GM18508 (cell line): ENCODE results near the gene P2RY6.

Experiments
- ATAC-seq: cut with Tn5 transposase; IDR thresholded peaks from one replicate; pipeline ENCODE4 v1.9.1; 2021; ENCODE audit warnings: moderate number of reproducible peaks; ENCODE audit not compliant: insufficient read depth, unreplicated experiment

P2RY6 gene

DNA sequence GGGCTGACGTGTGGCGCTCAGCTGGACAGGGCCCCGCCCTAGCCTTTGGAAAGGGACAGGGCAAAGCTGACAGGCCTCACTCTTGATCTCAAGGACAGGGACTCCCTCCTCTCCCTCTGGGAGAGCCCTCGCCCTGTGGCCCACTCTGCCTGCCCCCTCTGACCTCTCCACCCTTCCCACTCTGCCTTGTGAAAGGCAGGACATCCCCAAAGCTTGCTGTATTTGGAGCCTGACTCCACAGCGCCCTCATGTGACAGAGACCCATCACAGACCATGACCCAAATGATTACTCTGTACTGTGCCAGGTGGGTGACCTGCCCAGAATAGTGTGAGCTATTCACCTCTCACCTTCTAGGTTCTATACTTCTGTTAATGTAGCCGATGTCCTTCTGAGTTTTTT is 35.3 kb upstream of the P2RY6 start:
- ATAC-seq = no peak

GRCh38 chr11:73237471-73238290 is 34.5 kb upstream of the P2RY6 start:
- ATAC-seq = no peak

DNA sequence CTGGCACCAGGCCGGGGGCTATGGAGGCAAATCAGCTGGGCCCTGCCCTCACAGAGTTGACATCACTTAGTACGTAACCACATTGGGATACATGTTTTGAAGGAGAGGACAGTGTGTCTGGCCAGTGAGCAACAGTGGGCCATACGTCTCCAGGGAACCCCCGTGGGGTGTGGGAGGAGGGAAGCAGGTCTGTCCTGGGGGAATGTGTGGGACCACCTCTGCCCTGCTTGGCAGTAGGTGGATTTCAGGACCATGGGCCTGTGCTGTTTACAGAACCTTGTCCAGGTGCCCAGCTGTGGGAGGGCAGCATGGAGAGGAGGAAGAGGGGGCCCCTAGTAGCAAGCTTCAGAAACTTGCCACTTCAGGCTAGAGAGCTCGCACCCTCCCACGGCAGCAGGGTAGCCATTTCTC is 33.0 kb upstream of the P2RY6 start:
- ATAC-seq = no peak

- no peak for ATAC-seq
These were observed 32.5 kb upstream of the P2RY6 start for GRCh38 chr11:73239571-73240189.

DNA sequence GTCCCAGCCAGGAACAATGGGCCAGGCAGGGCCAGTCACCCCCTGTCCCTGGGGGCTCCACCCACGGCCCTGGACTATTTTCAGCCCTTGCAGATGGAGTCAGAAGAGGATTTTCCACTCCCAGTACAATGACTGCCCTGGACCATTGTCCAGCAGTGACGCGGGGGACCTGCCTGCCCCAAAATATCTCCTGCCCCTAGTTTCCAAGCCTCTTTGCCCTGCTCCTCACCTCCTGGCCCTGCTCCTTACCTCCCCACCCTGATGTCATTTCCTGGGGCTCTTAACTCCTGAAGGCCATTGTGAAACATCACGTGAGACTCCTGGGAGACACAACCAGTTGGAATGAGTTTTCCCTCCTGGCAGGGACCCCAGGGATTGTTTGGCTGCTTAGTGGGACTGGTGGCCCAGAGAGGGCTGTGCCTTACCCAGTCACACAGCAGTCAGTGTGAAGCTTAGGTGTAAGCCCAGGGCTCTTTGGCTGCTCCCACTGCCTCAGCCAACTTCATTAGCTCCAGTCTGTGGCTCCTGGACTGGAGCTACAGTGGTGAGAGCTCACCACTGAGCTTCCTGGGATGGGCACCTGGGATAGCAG is 31.9 kb upstream of the P2RY6 start:
- ATAC-seq = no peak

DNA sequence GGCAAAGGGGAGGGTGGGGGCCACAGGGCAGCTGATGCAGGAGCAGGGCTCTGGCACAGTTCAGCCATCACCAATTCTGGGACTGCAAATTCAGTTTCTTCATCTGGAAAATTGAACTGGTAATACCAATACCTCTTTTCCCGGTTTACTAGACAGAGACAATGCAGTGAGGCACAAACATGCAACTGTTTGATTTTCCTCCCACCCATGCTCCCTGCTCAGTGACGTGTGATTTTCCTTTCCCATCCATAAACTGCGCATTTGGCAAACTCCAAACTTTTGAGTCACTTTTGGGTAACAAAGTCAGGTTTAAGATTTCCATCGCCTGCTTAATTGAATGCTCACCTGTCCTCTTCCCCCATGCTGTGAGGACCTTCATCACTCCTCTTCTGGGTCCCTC is 30.8 kb upstream of the P2RY6 start:
- ATAC-seq = no peak

GRCh38 chr11:73242251-73243092 is 29.7 kb upstream of the P2RY6 start:
- ATAC-seq = no peak

- ATAC-seq = no peak
These were observed 29.0 kb upstream of the P2RY6 start for GRCh38 chr11:73243093-73243485.

GRCh38 chr11:73244589-73245240 is 27.4 kb upstream of the P2RY6 start:
- ATAC-seq = no peak

- ATAC-seq = no peak
These were observed 26.7 kb upstream of the P2RY6 start for GRCh38 chr11:73245461-73245860.

DNA sequence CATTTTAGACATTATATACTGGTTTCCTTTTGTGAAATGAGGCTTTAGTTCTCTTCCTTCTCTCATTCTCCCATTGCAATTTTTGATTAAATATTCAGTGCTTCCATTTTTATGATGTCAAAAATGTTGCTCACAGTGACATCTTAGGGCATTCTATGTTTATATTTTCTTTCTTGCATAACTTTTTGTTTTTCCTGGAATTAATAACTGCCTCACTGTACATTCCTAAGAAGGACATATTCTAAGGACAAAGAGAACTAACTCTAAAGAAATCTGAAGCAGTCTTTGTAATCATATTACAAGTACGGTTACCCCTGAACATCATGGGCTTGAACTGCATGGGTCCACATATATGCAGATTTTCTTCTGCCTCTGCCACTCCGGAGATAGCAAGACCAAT is 25.8 kb upstream of the P2RY6 start:
- ATAC-seq = no peak

DNA sequence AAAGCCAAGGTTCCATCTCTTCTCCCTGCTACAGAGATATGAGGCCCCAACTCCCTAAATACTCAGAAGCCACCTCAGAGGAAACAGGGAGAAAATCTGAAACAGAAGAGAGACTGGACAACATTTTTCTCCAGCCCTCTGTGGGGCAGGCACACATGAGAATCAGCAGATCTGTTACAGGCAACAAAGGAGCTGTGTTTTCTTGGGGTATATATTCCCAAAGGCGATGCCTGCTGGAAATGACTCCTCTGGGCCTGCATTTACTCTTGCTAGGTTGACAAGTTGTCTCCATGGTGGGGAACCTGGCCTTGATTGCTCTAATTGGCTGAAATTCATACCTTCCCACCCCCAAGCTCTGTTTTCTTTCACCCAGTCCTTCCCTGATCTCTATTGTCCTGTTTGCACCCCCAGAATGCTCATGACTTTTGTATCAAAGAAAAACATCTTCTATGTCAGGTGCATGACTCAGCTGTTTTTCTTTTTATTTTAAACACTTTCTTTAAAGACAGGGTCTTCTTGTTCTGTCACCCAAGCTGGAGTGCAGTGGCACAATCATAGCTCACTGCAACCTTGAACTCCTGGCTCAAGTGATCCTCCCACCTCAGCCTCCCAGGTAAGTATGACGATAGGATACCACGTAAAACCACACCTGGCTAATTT is 23.5 kb upstream of the P2RY6 start:
- ATAC-seq = no peak

- ATAC-seq = no peak
These were observed 22.8 kb upstream of the P2RY6 start for GRCh38 chr11:73249304-73249703.

GRCh38 chr11:73249853-73250783 is 22.0 kb upstream of the P2RY6 start:
- no peak for ATAC-seq

GRCh38 chr11:73252577-73253191 is 19.5 kb upstream of the P2RY6 start:
- no peak for ATAC-seq

DNA sequence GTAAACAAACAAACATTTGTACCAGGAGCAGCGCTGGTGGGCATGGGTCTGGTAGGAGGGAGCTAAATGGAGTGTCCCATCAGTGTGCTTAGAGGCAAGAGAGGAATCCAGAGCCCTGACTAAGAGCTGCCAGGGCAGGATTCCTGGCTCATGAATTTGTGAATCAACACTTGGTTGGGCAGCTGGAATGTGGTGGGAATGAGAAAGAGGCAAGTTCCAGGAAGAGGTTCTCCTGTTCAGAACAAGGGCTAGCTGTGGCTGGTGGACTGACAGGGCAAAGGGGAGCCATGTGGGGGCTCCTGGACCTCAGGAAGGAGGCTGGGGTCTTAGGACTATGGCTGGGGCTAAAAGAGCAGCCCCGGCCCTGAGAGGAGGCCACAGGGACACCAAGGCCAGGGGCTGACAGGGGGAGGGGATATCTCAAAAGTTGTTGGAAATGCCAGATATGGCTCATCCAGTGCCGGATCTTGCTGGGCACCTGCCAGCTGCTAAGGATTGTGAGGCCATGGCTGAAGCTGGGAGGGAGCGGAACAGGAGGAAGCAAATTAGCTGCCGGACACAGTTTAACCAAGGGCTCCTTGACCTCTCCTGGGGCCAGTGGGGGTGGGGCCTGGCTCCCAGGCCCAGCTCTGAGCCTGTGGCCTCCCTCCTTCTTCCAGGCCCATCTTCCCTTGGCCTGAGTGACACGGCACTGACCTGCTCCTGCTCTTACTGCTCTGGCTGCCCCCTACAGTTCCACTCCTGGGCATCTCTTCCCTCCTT is 14.6 kb upstream of the P2RY6 start:
- no peak for ATAC-seq
